ENCODE data around the gene POLE4. TPM values are rescaled to one million over a fixed set of nuclear protein-coding genes. Genes with fewer than 3 reads are reported as not detected.

The POLE4 gene
- total RNA-seq, 1 experiment from 2014 or later = 34.4 TPM

DNA sequence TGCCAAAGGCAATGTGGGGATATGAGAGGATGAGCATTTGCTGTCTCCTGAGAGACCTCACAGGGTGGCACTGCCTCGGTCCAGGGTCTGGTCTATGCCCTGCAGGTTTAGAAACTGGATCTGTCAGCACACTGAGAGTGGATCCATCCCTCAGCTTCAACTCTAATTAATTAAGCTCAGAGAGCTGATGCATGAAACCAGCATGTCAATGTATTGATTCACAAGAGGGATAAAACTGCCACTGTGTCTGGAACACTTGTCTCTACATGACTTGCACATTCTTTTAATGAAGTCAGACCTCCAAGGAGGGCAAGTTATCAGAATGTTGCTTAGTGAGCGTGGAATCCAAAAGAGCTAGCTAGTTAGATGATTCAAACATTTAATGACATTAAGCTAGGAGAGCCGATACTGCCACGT is 22.5 kb upstream of the POLE4 start:
- H3K27me3 ChIP-seq (ENCODE audit: insufficient read depth, low read length) = no peaks in the 10 kb centered on the region
- H3K14ac ChIP-seq (ENCODE audit: insufficient read depth, low read length) = no peak overlapping the region
- no peak overlapping the region for H2BK20ac ChIP-seq (ENCODE audit: low read depth, low read length, poor library complexity, severe bottlenecking)
- H4K5ac ChIP-seq (ENCODE audit: insufficient read length, low read depth, low read length) = no peak overlapping the region
- H3K56ac ChIP-seq (ENCODE audit: insufficient read length, low read depth, low read length) = no peak overlapping the region
- no peak overlapping the region for H2AFZ ChIP-seq (ENCODE audit: low read length)
- Mint-ChIP-seq H3K4me3 (no peak overlapping the region), H3K27ac (no peak overlapping the region), H3K9me3 (no peaks in the 10 kb centered on the region), H3K4me1 (no peaks in the 10 kb centered on the region; a peak in 1 of 4 replicates), H3K36me3 (ENCODE audit: insufficient read depth in 1 of 3, low read depth in 3 of 3) (no peaks in the 10 kb centered on the region), H3K27me3 (ENCODE audit: low read depth) (peaks cover 3% of the 10 kb centered on the region; the same call in 1 of the 2 replicates)
- H4K8ac ChIP-seq (replicated peaks; ENCODE audit: insufficient read length, low read depth, low read length) = no peak overlapping the region
- H3K23me2 ChIP-seq (ENCODE audit: insufficient read length, low read depth, low read length, poor library complexity, severe bottlenecking) = no peaks in the 10 kb centered on the region
- no peak overlapping the region for H3T11ph ChIP-seq (ENCODE audit: low read length)
- no peaks in the 10 kb centered on the region for H3K79me2 ChIP-seq (ENCODE audit: insufficient read depth, low read length)
- TF ChIP-seq CTCF (conservative IDR thresholded peaks at IDR 0.05) = no peak
- no peaks in the 10 kb centered on the region for H3K9me3 ChIP-seq (ENCODE audit: control insufficient read depth, low read depth, low read length)
- H3K27ac ChIP-seq (ENCODE audit: insufficient read length, low read depth, low read length) = no peak overlapping the region
- H3K79me1 ChIP-seq (ENCODE audit: insufficient read depth, low read depth, low read length, poor library complexity, severe bottlenecking) = no peaks in the 10 kb centered on the region
- H2AK5ac ChIP-seq (ENCODE audit: insufficient read length, low read length) = no peak overlapping the region
- no peak overlapping the region for H2BK15ac ChIP-seq (ENCODE audit: low read depth, low read length)
- H2BK12ac ChIP-seq (ENCODE audit: insufficient read length, low read depth, low read length) = no peak overlapping the region
- WGBS (ENCODE audit: extremely low coverage, insufficient read length, low lambda C conversion rate) = no CpG with 5 or more reads among the region's 4 CpGs
- no peak overlapping the region for H3K4ac ChIP-seq (ENCODE audit: low read depth, low read length)
- no peak overlapping the region for H3K18ac ChIP-seq (ENCODE audit: insufficient read length, low read depth, low read length)
- H2BK120ac ChIP-seq (ENCODE audit: low read depth, low read length, poor library complexity, severe bottlenecking) = no peak overlapping the region
- H4K20me1 ChIP-seq (ENCODE audit: control insufficient read depth, insufficient read depth, insufficient read length) = no peaks in the 10 kb centered on the region
- H4K91ac ChIP-seq (ENCODE audit: insufficient read length, low read depth, low read length) = no peak overlapping the region
- H3K9ac ChIP-seq (ENCODE audit: extremely low read depth, insufficient read length, low read length) = no peak overlapping the region
- H2BK5ac ChIP-seq (ENCODE audit: insufficient read length, low read length) = no peak overlapping the region
- DNase-seq = no peak
- H3K4me2 ChIP-seq (ENCODE audit: insufficient read depth, insufficient read length, low read length) = no peak overlapping the region
- no peaks in the 10 kb centered on the region for H3K4me1 ChIP-seq (ENCODE audit: insufficient read depth, low read length)
- H3K23ac ChIP-seq (ENCODE audit: insufficient read length, low read depth, low read length) = no peak overlapping the region

Data from H9 (cell line).